HG02938 (cell line): ENCODE data around the gene ABL2.
"Not testable (repeated sequence)": the region's sequence is repeated elsewhere in the genome, so short reads cannot be mapped to it uniquely, and the experiment has no call there.

Experiments used
- ATAC-seq: cut with Tn5 transposase; IDR thresholded peaks from one replicate; pipeline ENCODE4 v1.9.1; 2021; ENCODE audit warnings: mild to moderate bottlenecking, moderate library complexity; ENCODE audit not compliant: unreplicated experiment

ABL2 gene

GRCh38 chr1:179141592-179142251 lies 87.8 kb downstream of the ABL2 start:
- no peak for ATAC-seq

GRCh38 chr1:179138755-179139154 lies 90.7 kb downstream of the ABL2 start:
- ATAC-seq, result not testable (repeated sequence)

- ATAC-seq, result no peak
Measured at GRCh38 chr1:179137617-179138255, 91.7 kb downstream of the ABL2 start.

GRCh38 chr1:179135707-179136106 lies 93.8 kb downstream of the ABL2 start:
- ATAC-seq, result not testable (repeated sequence)

GRCh38 chr1:179135168-179135567 lies 94.3 kb downstream of the ABL2 start:
- not testable (repeated sequence) for ATAC-seq

- peak; percentile 98 for ATAC-seq
Measured at GRCh38 chr1:179129702-179130473, 99.6 kb downstream of the ABL2 start.

- ATAC-seq, result no peak
Measured at GRCh38 chr1:179128520-179128919, 101.0 kb downstream of the ABL2 start.

GRCh38 chr1:179127163-179127895 lies 102.1 kb downstream of the ABL2 start:
- no peak for ATAC-seq

GRCh38 chr1:179126338-179127060 lies 103.0 kb downstream of the ABL2 start:
- no peak for ATAC-seq

- no peak for ATAC-seq
Measured at GRCh38 chr1:179124873-179125272, 104.6 kb downstream of the ABL2 start.

- ATAC-seq, result no peak
Measured at GRCh38 chr1:179121159-179121938, 108.1 kb downstream of the ABL2 start.

- no peak for ATAC-seq
Measured at GRCh38 chr1:179120736-179121135, 108.7 kb downstream of the ABL2 start.

GRCh38 chr1:179119513-179119912 lies 110.0 kb downstream of the ABL2 start:
- no peak for ATAC-seq

GRCh38 chr1:179115181-179115580 lies 114.3 kb downstream of the ABL2 start:
- no peak for ATAC-seq

GRCh38 chr1:179108644-179109043 lies 120.8 kb downstream of the ABL2 start:
- no peak for ATAC-seq

- no peak for ATAC-seq
Measured at GRCh38 chr1:179107706-179108629, 121.5 kb downstream of the ABL2 start.

GRCh38 chr1:179105393-179105792 lies 124.1 kb downstream of the ABL2 start:
- ATAC-seq, result no peak

GRCh38 chr1:179104611-179105250 lies 124.7 kb downstream of the ABL2 start:
- ATAC-seq, result no peak
